NB4 (cell line): ENCODE data around the gene MKS1.

Source experiments
- DNase-seq: peaks from one replicate; pipeline ENCODE4 v3.0.0; 2010; ENCODE audit warnings: low read depth
- H3K4me3 ChIP-seq: one replicate; pipeline ENCODE4 v1.5.1; 2011; ENCODE audit warnings: mild to moderate bottlenecking, low read depth, low read length, moderate library complexity
- MYC ChIP-seq: IDR thresholded peaks from 2 replicates; pipeline ENCODE4 v1.6.1; 2011; ENCODE audit warnings: low read depth, low read length
- POLR2A ChIP-seq: IDR thresholded peaks from 2 replicates; pipeline ENCODE4 v1.6.1; 2011; ENCODE audit warnings: mild to moderate bottlenecking; ENCODE audit not compliant: insufficient read length; ENCODE audit errors: extremely low read depth
- TF ChIP-seq, protein P1 (sequence below): IDR thresholded peaks from 2 replicates; pipeline ENCODE4 v1.6.1; 2011; ENCODE audit warnings: low read depth, low read length
- TF ChIP-seq, protein P2 (sequence below): IDR thresholded peaks from one replicate; pipeline ENCODE4 v1.5.1; 2012; ENCODE audit warnings: low read depth, low read length

Gene MKS1

DNA sequence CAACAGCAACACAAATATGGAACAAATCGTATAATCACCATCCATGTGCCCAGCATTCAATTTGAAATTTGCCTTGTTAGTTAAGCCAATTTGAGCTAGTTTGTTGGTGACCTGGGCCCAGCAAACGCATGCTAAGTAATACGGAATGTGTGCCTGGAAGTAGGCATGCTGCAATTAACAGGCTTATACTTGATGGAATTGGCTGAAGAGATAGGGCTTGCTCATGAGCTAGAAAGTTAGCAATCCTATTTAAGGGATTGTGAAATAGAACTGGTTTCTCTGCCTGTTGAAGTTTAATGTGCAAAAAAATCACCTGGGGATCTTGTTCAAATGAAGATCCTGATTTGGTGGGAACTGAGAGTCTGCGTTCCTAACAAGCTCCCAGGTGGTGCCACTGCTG lies 10.8 kb upstream of the MKS1 start:
- TF ChIP-seq MYC (no peak), POLR2A (no peak)
- TF ChIP-seq, protein P1, sequence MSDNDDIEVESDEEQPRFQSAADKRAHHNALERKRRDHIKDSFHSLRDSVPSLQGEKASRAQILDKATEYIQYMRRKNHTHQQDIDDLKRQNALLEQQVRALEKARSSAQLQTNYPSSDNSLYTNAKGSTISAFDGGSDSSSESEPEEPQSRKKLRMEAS = no peak
- TF ChIP-seq, protein P2, sequence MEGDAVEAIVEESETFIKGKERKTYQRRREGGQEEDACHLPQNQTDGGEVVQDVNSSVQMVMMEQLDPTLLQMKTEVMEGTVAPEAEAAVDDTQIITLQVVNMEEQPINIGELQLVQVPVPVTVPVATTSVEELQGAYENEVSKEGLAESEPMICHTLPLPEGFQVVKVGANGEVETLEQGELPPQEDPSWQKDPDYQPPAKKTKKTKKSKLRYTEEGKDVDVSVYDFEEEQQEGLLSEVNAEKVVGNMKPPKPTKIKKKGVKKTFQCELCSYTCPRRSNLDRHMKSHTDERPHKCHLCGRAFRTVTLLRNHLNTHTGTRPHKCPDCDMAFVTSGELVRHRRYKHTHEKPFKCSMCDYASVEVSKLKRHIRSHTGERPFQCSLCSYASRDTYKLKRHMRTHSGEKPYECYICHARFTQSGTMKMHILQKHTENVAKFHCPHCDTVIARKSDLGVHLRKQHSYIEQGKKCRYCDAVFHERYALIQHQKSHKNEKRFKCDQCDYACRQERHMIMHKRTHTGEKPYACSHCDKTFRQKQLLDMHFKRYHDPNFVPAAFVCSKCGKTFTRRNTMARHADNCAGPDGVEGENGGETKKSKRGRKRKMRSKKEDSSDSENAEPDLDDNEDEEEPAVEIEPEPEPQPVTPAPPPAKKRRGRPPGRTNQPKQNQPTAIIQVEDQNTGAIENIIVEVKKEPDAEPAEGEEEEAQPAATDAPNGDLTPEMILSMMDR = no peak

DNA sequence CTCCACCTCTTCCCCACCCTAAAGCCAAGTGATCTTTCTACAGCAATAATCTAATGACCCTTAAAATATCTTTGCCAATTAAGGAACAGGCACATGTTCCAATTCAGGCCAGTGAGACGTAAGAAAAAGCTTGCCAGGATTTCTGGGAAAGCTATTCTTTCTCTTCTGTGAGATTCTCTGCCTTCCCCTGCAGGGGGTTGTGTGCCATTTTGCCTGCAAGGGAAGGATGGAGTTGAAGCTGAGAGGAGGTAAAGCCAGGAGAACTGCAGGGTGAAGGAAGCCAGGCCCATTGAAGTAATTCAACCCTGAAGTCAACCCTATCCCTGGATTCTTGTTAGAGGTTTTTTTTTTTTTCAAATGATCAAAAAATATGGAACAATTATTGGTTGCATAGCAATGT lies 10.3 kb upstream of the MKS1 start:
- H3K4me3 ChIP-seq = no peak overlapping the region
- TF ChIP-seq POLR2A (no peak), MYC (no peak)
- TF ChIP-seq, protein P1 = no peak
- TF ChIP-seq, protein P2 = no peak
- no peak for DNase-seq

More for the DNA sequence above, 10.8 kb upstream of the MKS1 start:
- H3K4me3 ChIP-seq = no peak overlapping the region
- no peak for DNase-seq

DNA sequence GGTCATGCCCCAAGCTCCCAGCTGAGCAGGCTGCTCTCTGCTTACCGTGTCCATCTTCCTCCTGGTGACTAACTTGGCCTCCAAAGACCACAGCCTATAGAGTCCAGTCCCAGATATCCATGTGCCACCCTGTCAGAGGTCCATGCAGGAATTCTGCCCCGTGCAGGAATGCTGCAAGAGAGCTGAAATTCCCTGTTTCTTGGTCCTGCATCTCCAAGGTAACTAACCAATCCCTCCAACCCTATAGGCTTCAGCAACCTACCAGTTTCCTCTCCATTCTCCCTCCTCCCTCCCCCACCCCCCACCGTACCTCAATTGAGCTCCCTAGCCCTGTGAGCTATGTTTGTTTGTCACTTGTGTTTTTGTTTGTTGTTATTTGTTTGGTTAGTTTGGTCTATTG lies 9.6 kb upstream of the MKS1 start:
- no peak for TF ChIP-seq POLR2A
- TF ChIP-seq MYC = no peak
- TF ChIP-seq, protein P2 = no peak
- no peak overlapping the region for H3K4me3 ChIP-seq
- DNase-seq = no peak

DNA sequence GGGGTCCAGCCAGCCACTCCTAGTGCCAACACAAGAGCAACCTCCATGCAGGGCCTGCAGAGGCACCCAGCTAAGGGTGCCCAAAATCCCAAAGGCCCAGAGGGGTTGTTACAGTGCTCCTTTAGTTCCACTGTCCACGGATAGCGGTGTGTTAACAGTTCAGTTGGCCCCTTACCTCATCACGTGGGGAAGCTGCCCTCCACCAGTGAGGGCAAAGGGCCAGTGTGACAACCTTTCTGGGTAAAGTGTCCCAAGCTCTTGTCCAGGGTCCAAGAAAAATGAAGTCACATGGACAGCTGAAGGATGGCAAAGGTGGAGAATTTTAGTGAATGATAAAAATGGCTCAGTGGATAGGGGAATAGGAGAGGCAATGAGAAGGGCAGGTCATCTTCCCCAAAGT lies 8.7 kb upstream of the MKS1 start:
- no peak overlapping the region for H3K4me3 ChIP-seq
- TF ChIP-seq MYC (no peak), POLR2A (no peak)
- TF ChIP-seq, protein P2 = no peak
- DNase-seq = no peak

DNA sequence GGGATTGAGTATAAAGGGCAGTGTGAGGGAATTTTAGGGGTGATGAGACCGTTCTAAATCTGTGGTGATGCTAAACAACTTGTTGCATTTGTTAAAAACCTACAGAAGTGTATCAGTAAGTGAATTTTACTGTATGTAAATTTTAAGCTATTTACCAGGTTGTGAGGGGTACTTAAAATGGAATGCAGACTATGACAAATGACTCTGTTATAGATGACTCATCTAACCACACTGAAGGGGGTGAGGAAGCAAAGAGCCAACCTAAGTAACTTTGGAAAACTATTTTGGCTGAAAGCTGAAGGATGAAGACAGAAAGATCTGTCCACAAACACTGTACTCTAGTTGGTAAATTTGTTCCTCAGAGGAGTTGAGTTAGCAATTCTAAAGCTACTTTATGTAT lies 5.3 kb upstream of the MKS1 start:
- peak; percentile 74 for DNase-seq
- TF ChIP-seq, protein P2 = no peak
- TF ChIP-seq POLR2A = no peak
- no peak for TF ChIP-seq MYC
- TF ChIP-seq, protein P1 = no peak
- no peak overlapping the region for H3K4me3 ChIP-seq

DNA sequence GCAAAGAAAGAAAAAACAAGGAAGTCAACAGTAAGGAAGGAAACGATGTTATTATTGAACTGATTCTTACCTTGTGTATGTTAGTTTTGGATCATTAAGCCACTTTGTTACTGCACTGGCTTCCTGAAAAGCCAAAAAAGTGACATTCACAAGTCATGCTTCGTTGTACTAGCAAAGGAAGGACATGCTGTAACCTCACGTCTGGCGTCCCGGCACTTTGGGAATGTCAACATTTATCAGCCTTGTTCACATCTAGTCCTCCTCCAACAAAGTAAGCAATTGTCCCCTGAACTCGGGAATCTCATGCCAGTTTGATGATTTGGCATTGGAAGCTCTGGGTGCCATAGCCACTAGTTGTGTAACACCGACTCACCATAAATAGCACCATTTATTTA lies 731 bp upstream of the MKS1 start:
- peak overlapping the region; percentile 64 for H3K4me3 ChIP-seq
- peak; percentile 16 for DNase-seq
- TF ChIP-seq, protein P1 = peak; percentile 33; the same call in 1 of the 2 replicates
- TF ChIP-seq, protein P2 = no peak
- TF ChIP-seq POLR2A = no peak
- TF ChIP-seq MYC = no peak
